MG63 (cell line): Measurements from ENCODE around the gene GAB2. TPM values are rescaled to one million over a fixed set of nuclear protein-coding genes. Genes with fewer than 3 reads are reported as not detected.
"Not testable (repeated sequence)": the region's sequence is repeated elsewhere in the genome, so short reads cannot be mapped to it uniquely, and the experiment has no call there.

ENCODE experiments used
- DNase-seq: peaks from one replicate; pipeline ENCODE4 v3.0.0-alpha.2; 2020
- H3K27me3 ChIP-seq: fragments of 250-450 bp; sonication (Bioruptor Pico); 2 replicates; pipeline ENCODE4 v1.5.1; 2020; ENCODE audit warnings: mild to moderate bottlenecking, moderate library complexity
- H3K36me3 ChIP-seq: fragments of 250-450 bp; sonication (Bioruptor Pico); 2 replicates; pipeline ENCODE4 v1.5.1; 2020; ENCODE audit warnings: mild to moderate bottlenecking, moderate library complexity
- H3K4me3 ChIP-seq: fragments of 250-450 bp; sonication (Bioruptor Pico); 2 replicates; pipeline ENCODE4 v1.5.1; 2020; ENCODE audit warnings: mild to moderate bottlenecking, moderate library complexity
- H3K9me3 ChIP-seq: fragments of 250-450 bp; sonication (Bioruptor Pico); 2 replicates; pipeline ENCODE4 v1.5.1; 2020; ENCODE audit warnings: mild to moderate bottlenecking, moderate library complexity
- total RNA-seq: library from RNA; depleted of rRNA; stranded (reverse); fragments of >200 nt; shearing (Covaris generic); gene quantifications from 2 replicates; pipeline ENCODE4 v1.2.3, GENCODE V29; 2014; ENCODE audit warnings: low replicate concordance; rRNA removed

GAB2 gene
- total RNA-seq: under 0.01 and 0.54 TPM in 2 replicates

- Histone ChIP-seq H3K9me3 (no peaks in the 10 kb centered on the region), H3K27me3 (peaks cover 8% of the 10 kb centered on the region), H3K36me3 (no peaks in the 10 kb centered on the region), H3K4me3 (peak within 1 kb of the TSS; percentile 46)
- peak; percentile 2 for DNase-seq
Measured at GRCh38 chr11:78417175-78417887, at the start of gene GAB2. Gene GAB2 (minus strand): TSS chr11:78417820. CDS start chr11:78417720, 100 bp downstream.

- no peak overlapping the region for H3K4me3 ChIP-seq
Measured at GRCh38 chr11:78467370-78467769, 49.8 kb upstream of the GAB2 start.

GRCh38 chr11:78465169-78465942 is 47.7 kb upstream of the GAB2 start:
- Histone ChIP-seq H3K36me3 (no peaks in the 10 kb centered on the region; the same call in 1 of the 2 replicates), H3K4me3 (no peak overlapping the region), H3K9me3 (no peaks in the 10 kb centered on the region), H3K27me3 (no peaks in the 10 kb centered on the region)
- DNase-seq: no peak

More at GRCh38 chr11:78467370-78467769, 49.8 kb upstream of the GAB2 start:
- no peak for DNase-seq
- no peaks in the 10 kb centered on the region for H3K9me3 ChIP-seq
- H3K36me3 ChIP-seq: no peaks in the 10 kb centered on the region; the same call in 1 of the 2 replicates
- H3K27me3 ChIP-seq: no peaks in the 10 kb centered on the region

GRCh38 chr11:78464787-78465168 is 47.2 kb upstream of the GAB2 start:
- H3K4me3 ChIP-seq, DNase-seq, H3K36me3 ChIP-seq, H3K27me3 ChIP-seq, H3K9me3 ChIP-seq: not testable (repeated sequence)

- Histone ChIP-seq H3K27me3 (no peaks in the 10 kb centered on the region), H3K9me3 (no peaks in the 10 kb centered on the region), H3K36me3 (peaks cover 2% of the 10 kb centered on the region; the same call in 1 of the 2 replicates), H3K4me3 (no peak overlapping the region)
- DNase-seq: no peak
Measured at GRCh38 chr11:78460471-78460870, 42.9 kb upstream of the GAB2 start.

GRCh38 chr11:78459738-78460137 is 42.1 kb upstream of the GAB2 start:
- no peak for DNase-seq
- no peaks in the 10 kb centered on the region for H3K27me3 ChIP-seq
- no peak overlapping the region for H3K4me3 ChIP-seq
- H3K36me3 ChIP-seq: peaks cover 2% of the 10 kb centered on the region; the same call in 1 of the 2 replicates
- H3K9me3 ChIP-seq: no peaks in the 10 kb centered on the region

- no peak overlapping the region for H3K4me3 ChIP-seq
- no peaks in the 10 kb centered on the region for H3K27me3 ChIP-seq
- DNase-seq: no peak
- no peaks in the 10 kb centered on the region for H3K9me3 ChIP-seq
- peaks cover 2% of the 10 kb centered on the region; the same call in 1 of the 2 replicates for H3K36me3 ChIP-seq
Measured at GRCh38 chr11:78457448-78457847, 39.8 kb upstream of the GAB2 start.

GRCh38 chr11:78453140-78453935 is 35.7 kb upstream of the GAB2 start:
- H3K27me3 ChIP-seq: no peaks in the 10 kb centered on the region
- peaks cover 2% of the 10 kb centered on the region; the same call in 1 of the 2 replicates for H3K36me3 ChIP-seq
- no peaks in the 10 kb centered on the region for H3K9me3 ChIP-seq
- H3K4me3 ChIP-seq: no peak overlapping the region
- DNase-seq: no peak

GRCh38 chr11:78451371-78452150 is 33.9 kb upstream of the GAB2 start:
- no peaks in the 10 kb centered on the region; the same call in 1 of the 2 replicates for H3K36me3 ChIP-seq
- H3K27me3 ChIP-seq: no peaks in the 10 kb centered on the region

GRCh38 chr11:78450866-78451265 is 33.2 kb upstream of the GAB2 start:
- Histone ChIP-seq H3K4me3 (no peak overlapping the region), H3K27me3 (no peaks in the 10 kb centered on the region), H3K36me3 (no peaks in the 10 kb centered on the region), H3K9me3 (no peaks in the 10 kb centered on the region)
- no peak for DNase-seq

More at GRCh38 chr11:78451371-78452150, 33.9 kb upstream of the GAB2 start:
- Histone ChIP-seq H3K9me3 (no peaks in the 10 kb centered on the region), H3K4me3 (no peak overlapping the region)
- no peak for DNase-seq

GRCh38 chr11:78449866-78450265 is 32.2 kb upstream of the GAB2 start:
- Histone ChIP-seq H3K9me3 (no peaks in the 10 kb centered on the region), H3K4me3 (no peak overlapping the region), H3K27me3 (no peaks in the 10 kb centered on the region), H3K36me3 (no peaks in the 10 kb centered on the region)
- no peak for DNase-seq

- Histone ChIP-seq H3K27me3 (no peaks in the 10 kb centered on the region), H3K4me3 (no peak overlapping the region)
Measured at GRCh38 chr11:78446210-78446609, 28.6 kb upstream of the GAB2 start.

GRCh38 chr11:78444726-78445125 is 27.1 kb upstream of the GAB2 start:
- DNase-seq: no peak
- Histone ChIP-seq H3K4me3 (no peak overlapping the region), H3K36me3 (no peaks in the 10 kb centered on the region; the same call in 1 of the 2 replicates), H3K9me3 (no peaks in the 10 kb centered on the region), H3K27me3 (no peaks in the 10 kb centered on the region)

More at GRCh38 chr11:78446210-78446609, 28.6 kb upstream of the GAB2 start:
- Histone ChIP-seq H3K9me3 (no peaks in the 10 kb centered on the region), H3K36me3 (no peaks in the 10 kb centered on the region; the same call in 1 of the 2 replicates)
- no peak for DNase-seq

- Histone ChIP-seq H3K36me3 (no peaks in the 10 kb centered on the region; the same call in 1 of the 2 replicates), H3K4me3 (no peak overlapping the region), H3K27me3 (no peaks in the 10 kb centered on the region), H3K9me3 (no peaks in the 10 kb centered on the region)
- no peak for DNase-seq
Measured at GRCh38 chr11:78441956-78442355, 24.3 kb upstream of the GAB2 start.

GRCh38 chr11:78438298-78438975 is 20.8 kb upstream of the GAB2 start:
- H3K27me3 ChIP-seq: no peaks in the 10 kb centered on the region

More at GRCh38 chr11:78438298-78438975, 20.8 kb upstream of the GAB2 start:
- Histone ChIP-seq H3K4me3 (no peak overlapping the region), H3K9me3 (no peaks in the 10 kb centered on the region), H3K36me3 (no peaks in the 10 kb centered on the region; the same call in 1 of the 2 replicates)
- no peak for DNase-seq
